Left forelimb (tissue), 1 donor: ENCODE results near the gene THAP2.

Experiments used
- DNase-seq: peaks from one replicate; pipeline ENCODE4 v3.0.0-alpha.2; 2018; ENCODE audit warnings: low spot score

The THAP2 gene

GRCh38 chr12:71663561-71664410 lies at the start of gene THAP2, which contains the start of gene ZFC3H1:
TSS of gene THAP2 (plus strand) at chr12:71664301. CDS start at chr12:71664510, 209 bp downstream.
TSS of gene ZFC3H1 (minus strand) at chr12:71663848. CDS start at chr12:71663610, 238 bp downstream.
- DNase-seq = peak; percentile 94

- DNase-seq = no peak
These were observed 42.2 kb upstream of the THAP2 start for GRCh38 chr12:71621938-71622337.

- DNase-seq = no peak
These were observed 38.6 kb upstream of the THAP2 start for GRCh38 chr12:71625476-71625875.

DNA sequence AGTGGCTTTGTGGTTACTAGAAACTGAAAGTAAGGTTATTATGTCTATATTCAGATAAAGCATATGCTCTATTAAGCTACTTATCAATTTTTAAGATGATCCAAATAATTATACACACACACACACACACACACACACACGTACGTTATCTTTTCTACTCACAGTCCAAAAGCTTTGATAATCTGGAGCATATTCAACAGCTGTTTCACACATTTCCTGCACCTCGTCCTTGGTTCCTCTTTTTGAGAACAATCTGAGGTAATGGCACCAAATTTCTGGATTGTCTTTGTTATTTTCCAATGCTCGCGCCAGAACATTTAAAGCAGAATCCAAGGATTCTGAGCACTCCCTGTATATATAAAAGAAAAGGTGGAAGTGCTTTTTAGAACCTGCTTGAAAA lies 38.0 kb upstream of the THAP2 start:
- DNase-seq = no peak

GRCh38 chr12:71626768-71627167 lies 37.3 kb upstream of the THAP2 start:
- DNase-seq = no peak

GRCh38 chr12:71627438-71628002 lies 36.6 kb upstream of the THAP2 start:
- no peak for DNase-seq

DNA sequence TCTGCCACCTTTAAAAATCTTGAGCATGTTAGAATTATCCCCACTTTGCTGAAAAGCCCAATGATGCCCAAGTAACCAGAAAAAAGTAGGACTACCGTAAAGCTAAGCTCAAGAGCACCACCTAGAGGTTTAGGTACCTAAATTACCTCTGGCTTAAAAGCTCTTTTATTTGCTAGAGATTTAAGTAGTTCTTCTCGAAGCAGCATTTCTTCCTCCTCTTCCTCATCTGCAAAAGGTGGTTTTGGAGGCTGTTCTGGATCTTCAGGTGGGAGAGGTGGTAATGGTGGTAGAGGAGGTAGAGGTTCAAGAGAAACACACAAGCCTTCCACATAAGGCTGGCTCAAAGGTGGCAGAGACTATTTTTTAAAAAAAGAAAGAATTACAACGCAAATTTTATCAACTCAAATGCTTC lies 27.4 kb upstream of the THAP2 start:
- no peak for DNase-seq

DNA sequence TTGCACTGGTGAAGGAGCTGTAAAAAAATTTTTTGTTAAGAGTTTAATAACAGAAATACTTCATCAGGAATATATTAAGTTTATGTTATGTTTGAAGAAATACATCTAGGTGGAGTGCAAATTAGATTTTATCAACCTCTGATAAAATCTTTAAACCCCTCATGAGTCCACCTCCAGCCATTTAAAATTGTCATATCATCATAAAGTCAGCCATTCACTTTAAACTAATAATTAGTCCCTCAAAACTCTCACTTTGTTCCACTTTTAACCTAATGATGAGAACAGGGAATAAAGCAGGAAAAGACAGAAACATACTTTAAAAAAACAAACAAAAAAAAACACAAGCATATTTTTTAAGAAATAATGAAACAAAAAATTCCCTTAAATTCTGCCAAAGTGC lies 25.6 kb upstream of the THAP2 start:
- no peak for DNase-seq

DNA sequence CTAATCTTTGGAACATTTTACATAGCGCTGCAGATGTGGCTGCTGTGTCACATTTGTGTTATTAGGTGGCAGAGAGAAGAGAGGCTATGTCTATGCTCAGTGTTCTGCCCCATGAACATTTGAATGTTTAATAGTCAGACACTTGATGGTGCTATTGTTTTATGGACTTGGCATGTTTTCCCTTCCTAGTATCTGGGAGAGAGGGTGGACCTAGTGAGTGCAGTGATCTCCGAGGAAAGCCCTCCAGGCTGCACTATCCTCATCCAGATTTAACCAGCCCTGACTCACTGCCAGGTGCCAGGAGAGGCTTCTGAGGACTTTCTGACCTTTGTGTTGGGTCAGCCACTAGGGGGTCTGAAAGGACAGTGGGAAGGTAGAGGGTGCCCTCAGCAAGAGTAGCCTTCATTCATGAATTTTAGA lies 24.8 kb upstream of the THAP2 start:
- no peak for DNase-seq

GRCh38 chr12:71640316-71640715 lies 23.8 kb upstream of the THAP2 start:
- DNase-seq = no peak

DNA sequence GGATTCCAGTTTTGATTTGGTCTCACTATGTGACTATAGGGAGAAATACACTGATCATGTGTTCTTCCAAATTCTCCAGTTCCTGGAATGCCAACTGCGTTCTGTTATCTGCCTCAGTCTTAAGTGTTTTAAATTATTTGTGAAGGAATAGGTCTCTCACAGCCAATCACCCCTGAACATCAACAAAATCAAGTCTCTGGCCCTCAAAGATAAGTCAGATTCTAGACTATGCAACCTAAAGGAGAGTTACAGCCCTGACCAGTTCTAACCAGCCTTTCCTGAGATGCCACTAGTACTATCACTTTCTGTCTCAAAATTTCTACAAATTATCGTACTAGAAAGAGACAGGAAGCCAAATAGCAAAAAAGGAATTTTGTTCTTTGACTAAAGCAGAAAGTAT lies 22.7 kb upstream of the THAP2 start:
- no peak for DNase-seq

- no peak for DNase-seq
These were observed 21.8 kb upstream of the THAP2 start for GRCh38 chr12:71642264-71642663.

GRCh38 chr12:71645268-71645667 lies 18.8 kb upstream of the THAP2 start:
- no peak for DNase-seq

DNA sequence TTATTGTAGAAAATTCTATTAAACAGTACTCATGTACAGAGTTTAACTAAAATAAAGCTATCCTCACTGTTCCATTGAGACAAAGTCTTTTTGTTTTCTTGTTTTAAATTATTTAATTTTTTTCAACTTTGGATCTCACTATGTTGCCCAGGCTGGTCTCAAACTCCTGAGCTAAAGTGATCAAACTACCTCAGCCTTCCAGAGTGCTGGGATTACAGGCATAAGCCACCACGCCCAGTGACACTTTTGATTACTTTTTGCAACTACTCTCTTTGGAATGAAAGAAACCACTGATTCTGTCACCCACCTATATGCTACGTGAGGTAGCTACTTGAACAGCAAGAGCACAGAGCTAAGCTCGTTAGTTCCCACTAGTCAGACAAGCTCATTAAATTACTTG lies 17.6 kb upstream of the THAP2 start:
- no peak for DNase-seq

- no peak for DNase-seq
These were observed 15.6 kb upstream of the THAP2 start for GRCh38 chr12:71648537-71648936.

GRCh38 chr12:71649401-71649800 lies 14.7 kb upstream of the THAP2 start:
- no peak for DNase-seq

GRCh38 chr12:71652656-71653055 lies 11.4 kb upstream of the THAP2 start:
- no peak for DNase-seq

DNA sequence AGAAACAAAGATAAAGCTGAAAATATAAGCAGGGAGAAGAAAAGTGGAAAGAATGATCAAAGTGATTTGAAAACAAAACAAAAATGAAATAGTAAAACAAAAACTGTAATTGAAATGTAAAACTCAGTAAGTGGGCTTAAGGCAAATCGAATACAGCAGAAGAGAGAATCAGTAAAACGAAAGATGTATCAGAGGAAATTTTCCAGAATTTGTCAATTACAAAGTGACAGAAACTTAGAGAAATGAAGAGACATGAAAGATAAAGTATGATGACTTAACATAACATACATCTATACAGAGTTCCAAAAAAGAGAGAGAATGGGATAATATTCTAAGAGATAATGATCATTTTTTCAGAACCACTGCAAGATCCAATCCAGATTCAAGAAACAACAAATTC lies 11.0 kb upstream of the THAP2 start:
- DNase-seq = no peak

DNA sequence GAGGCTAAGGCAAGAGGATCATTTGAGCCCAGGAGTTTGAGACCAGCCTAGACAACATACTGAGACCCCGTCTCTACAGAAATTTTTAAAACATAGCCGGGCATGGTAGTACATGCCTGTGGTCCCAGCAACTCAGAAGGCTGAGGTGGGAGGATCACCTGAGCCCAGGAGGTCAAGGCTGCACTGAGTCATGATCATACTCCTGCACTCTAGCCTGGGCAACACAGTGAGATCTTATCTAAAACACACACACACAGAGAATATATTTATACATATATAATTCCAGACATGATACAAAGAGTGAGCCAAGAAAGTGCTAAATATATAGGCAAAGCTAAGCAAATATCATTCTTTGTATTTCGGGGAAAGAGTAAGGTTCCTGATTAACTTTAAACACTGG lies 9.9 kb upstream of the THAP2 start:
- no peak for DNase-seq

GRCh38 chr12:71655495-71655894 lies 8.6 kb upstream of the THAP2 start:
- no peak for DNase-seq

GRCh38 chr12:71655907-71656306 lies 8.2 kb upstream of the THAP2 start:
- no peak for DNase-seq

- no peak for DNase-seq
These were observed 7.4 kb upstream of the THAP2 start for GRCh38 chr12:71656740-71657139.

- DNase-seq = no peak
These were observed 2.0 kb upstream of the THAP2 start for GRCh38 chr12:71661977-71662530.
